ENCODE measurements around the gene ADPRM. TPM values are rescaled to one million over a fixed set of nuclear protein-coding genes. Genes with fewer than 3 reads are reported as not detected.
A peak's percentile ranks its signal among the peaks of the same experiment; 100 is the strongest.

The ADPRM gene
- total RNA-seq, 1 experiment from 2014 or later: 5.1 TPM

DNA sequence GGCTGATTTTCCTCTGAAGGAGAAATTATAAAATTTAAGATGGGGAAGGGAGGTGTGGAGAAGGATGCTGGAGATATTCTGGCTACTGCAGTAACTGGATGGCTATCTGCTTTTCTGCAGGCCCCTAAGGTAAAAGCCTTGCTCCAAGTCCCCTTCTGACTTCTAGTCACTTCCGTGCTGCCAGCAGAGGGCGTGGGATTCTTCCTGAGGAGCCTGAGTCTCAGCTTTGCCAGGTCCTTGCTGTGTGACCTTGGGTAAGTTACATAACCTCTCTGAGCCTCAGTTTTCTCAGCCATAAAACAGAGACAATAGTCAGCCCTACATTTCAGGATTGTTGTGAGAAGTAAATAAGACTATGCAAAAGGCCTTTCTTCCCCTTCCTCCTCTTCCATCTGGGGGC is 56.7 kb downstream of the ADPRM start:
- Histone ChIP-seq H2BK12ac (ENCODE audit: insufficient read length, low read depth, low read length) (no peak overlapping the region), H2BK20ac (ENCODE audit: low read depth, low read length, poor library complexity, severe bottlenecking) (no peak overlapping the region), H3K79me1 (ENCODE audit: insufficient read depth, low read depth, low read length, poor library complexity, severe bottlenecking) (no peaks in the 10 kb centered on the region), H2AFZ (ENCODE audit: low read length) (no peak overlapping the region), H2BK5ac (ENCODE audit: insufficient read length, low read length) (no peak overlapping the region), H3K23me2 (ENCODE audit: insufficient read length, low read depth, low read length, poor library complexity, severe bottlenecking) (peaks cover 6% of the 10 kb centered on the region), H4K91ac (ENCODE audit: insufficient read length, low read depth, low read length) (no peak overlapping the region), H4K20me1 (ENCODE audit: control insufficient read depth, insufficient read depth, insufficient read length) (no peaks in the 10 kb centered on the region), H3K9ac (ENCODE audit: extremely low read depth, insufficient read length, low read length) (no peak overlapping the region), H2AK5ac (ENCODE audit: insufficient read length, low read length) (no peak overlapping the region), H3K4ac (ENCODE audit: low read depth, low read length) (no peak overlapping the region), H3K79me2 (ENCODE audit: insufficient read depth, low read length) (no peaks in the 10 kb centered on the region), H2BK120ac (ENCODE audit: low read depth, low read length, poor library complexity, severe bottlenecking) (no peak overlapping the region), H3K14ac (ENCODE audit: insufficient read depth, low read length) (no peak overlapping the region), H4K8ac (replicated peaks; ENCODE audit: insufficient read length, low read depth, low read length) (no peak overlapping the region), H3K4me2 (ENCODE audit: insufficient read depth, insufficient read length, low read length) (no peak overlapping the region), H3K27me3 (ENCODE audit: insufficient read depth, low read length) (no peaks in the 10 kb centered on the region), H3K27ac (ENCODE audit: insufficient read length, low read depth, low read length) (no peak overlapping the region), H3K18ac (ENCODE audit: insufficient read length, low read depth, low read length) (no peak overlapping the region), H4K5ac (ENCODE audit: insufficient read length, low read depth, low read length) (no peak overlapping the region), H3K9me3 (ENCODE audit: control insufficient read depth, low read depth, low read length) (no peaks in the 10 kb centered on the region), H2BK15ac (ENCODE audit: low read depth, low read length) (no peak overlapping the region), H3T11ph (ENCODE audit: low read length) (no peak overlapping the region), H3K56ac (ENCODE audit: insufficient read length, low read depth, low read length) (no peak overlapping the region), H3K4me1 (ENCODE audit: insufficient read depth, low read length) (peaks cover 14% of the 10 kb centered on the region; the same call in 1 of the 2 replicates), H3K23ac (ENCODE audit: insufficient read length, low read depth, low read length) (no peak overlapping the region)
- Mint-ChIP-seq H3K36me3 (ENCODE audit: insufficient read depth in 1 of 3, low read depth in 3 of 3) (no peaks in the 10 kb centered on the region), H3K4me3 (peak overlapping the region in 1 of 2 experiments; percentile 81; a peak in 3 of 5 replicates), H3K27ac (peak overlapping the region in 2 of 3 experiments; percentile 83 to 85; a peak in 4 of 7 replicates), H3K4me1 (peaks cover 42% of the 10 kb centered on the region in 2 experiments), H3K27me3 (ENCODE audit: low read depth) (no peaks in the 10 kb centered on the region), H3K9me3 (no peaks in the 10 kb centered on the region; a peak in 1 of 5 replicates)
- peak; percentile 87 for DNase-seq
- TF ChIP-seq, protein P1, sequence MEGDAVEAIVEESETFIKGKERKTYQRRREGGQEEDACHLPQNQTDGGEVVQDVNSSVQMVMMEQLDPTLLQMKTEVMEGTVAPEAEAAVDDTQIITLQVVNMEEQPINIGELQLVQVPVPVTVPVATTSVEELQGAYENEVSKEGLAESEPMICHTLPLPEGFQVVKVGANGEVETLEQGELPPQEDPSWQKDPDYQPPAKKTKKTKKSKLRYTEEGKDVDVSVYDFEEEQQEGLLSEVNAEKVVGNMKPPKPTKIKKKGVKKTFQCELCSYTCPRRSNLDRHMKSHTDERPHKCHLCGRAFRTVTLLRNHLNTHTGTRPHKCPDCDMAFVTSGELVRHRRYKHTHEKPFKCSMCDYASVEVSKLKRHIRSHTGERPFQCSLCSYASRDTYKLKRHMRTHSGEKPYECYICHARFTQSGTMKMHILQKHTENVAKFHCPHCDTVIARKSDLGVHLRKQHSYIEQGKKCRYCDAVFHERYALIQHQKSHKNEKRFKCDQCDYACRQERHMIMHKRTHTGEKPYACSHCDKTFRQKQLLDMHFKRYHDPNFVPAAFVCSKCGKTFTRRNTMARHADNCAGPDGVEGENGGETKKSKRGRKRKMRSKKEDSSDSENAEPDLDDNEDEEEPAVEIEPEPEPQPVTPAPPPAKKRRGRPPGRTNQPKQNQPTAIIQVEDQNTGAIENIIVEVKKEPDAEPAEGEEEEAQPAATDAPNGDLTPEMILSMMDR (conservative IDR thresholded peaks at IDR 0.05): peak; percentile 74
- no CpG with 5 or more reads among the region's 2 CpGs for WGBS (ENCODE audit: extremely low coverage, insufficient read length, low lambda C conversion rate)
